Activated naive CD4-positive, alpha-beta T cell treated with anti-CD3 and anti-CD28 coated beads, Interleukin-2, amount 10 ng/mL, durations not matched to agents 7 days and 5 days (primary cell): ENCODE results near the gene HK2.
"Not testable (repeated sequence)": the region's sequence is repeated elsewhere in the genome, so short reads cannot be mapped to it uniquely, and the experiment has no call there.

ENCODE experiments used
- CTCF ChIA-PET: fragments of 350-600 bp; sonication (Branson Sonifier 250); formaldehyde crosslinking; loops from one replicate; lab custom pipeline; 2021; ENCODE audit warnings: antibody characterized with exemption; lab: Charles Lee
- DNase-seq: peaks from one replicate; pipeline ENCODE4 v3.0.0-alpha.2; 2020
- H3K27ac Mint-ChIP-seq: one replicate; pipeline ENCODE4 v1.8.0; 2021; ENCODE audit warnings: mild to moderate bottlenecking, moderate library complexity, mixed read lengths
- H3K27me3 Mint-ChIP-seq: one replicate; pipeline ENCODE4 v1.8.0; 2021; ENCODE audit warnings: mild to moderate bottlenecking, mixed read lengths
- H3K36me3 Mint-ChIP-seq: one replicate; pipeline ENCODE4 v1.8.0; 2021; ENCODE audit warnings: mixed read lengths
- H3K4me1 Mint-ChIP-seq: one replicate; pipeline ENCODE4 v1.8.0; 2021; ENCODE audit warnings: mixed read lengths
- H3K4me3 Mint-ChIP-seq: one replicate; pipeline ENCODE4 v1.8.0; 2021; ENCODE audit warnings: mild to moderate bottlenecking, moderate library complexity, mixed read lengths
- H3K9me3 Mint-ChIP-seq: one replicate; pipeline ENCODE4 v1.8.0; 2021; ENCODE audit warnings: mixed read lengths

The HK2 gene

DNA sequence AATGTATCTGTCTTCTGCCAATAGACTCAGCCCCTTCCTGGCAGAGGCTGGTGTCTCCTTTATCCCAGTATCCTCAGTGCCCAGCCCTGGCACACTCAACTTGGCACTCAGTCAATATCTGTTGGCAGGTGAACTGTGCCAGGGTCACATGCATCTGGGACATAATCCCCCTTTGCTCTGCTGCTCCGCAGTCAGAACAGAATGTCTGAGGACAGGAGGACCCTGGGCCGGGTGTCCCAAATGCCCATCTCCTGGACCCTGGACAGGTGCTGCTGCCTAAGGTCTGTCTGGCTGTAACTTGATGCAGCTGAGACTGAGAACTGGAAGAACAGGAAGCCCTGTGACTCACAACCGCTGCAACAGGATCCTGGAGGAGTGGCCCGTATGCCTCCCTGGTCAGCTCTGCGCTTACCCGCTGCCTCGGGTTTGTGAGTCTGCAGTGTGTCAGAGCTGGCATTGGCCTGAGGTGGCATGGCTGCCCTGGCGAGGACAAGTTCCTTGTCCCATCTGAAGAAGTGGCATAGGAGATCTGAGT is 11.4 kb downstream of the HK2 start:
- peak overlapping the region; percentile 45 for H3K4me3 Mint-ChIP-seq
- CTCF ChIA-PET = interaction anchor here (1.1 kb wide), 2 partner anchors 12 to 129 kb away, joined by 3 read pairs; no protein-coding TSS in a partner anchor
- no peaks in the 10 kb centered on the region for H3K27me3 Mint-ChIP-seq
- H3K36me3 Mint-ChIP-seq = peaks cover 17% of the 10 kb centered on the region
- DNase-seq = peak; percentile 46
- peak overlapping the region; percentile 81 for H3K27ac Mint-ChIP-seq
- peaks cover 95% of the 10 kb centered on the region for H3K4me1 Mint-ChIP-seq
- no peaks in the 10 kb centered on the region for H3K9me3 Mint-ChIP-seq

DNA sequence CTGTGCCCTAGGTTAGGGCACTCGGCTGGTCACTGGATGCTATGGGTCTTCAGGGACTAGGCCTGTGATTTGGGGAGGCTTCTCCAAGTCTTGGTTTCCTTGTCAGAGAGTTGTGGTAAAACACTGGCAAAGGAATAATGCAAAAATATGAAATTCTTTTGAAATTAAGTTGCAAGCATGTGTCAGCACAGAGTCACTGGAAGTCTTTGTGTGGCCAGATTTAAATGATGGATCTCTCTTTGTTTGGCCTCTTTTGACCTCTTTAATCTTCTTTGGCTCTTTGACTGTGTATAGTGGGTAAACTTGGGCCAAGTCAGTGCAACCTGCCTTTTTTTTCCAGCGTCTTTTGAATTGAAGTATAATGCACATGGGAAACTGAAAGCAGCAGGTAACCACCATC is 12.1 kb downstream of the HK2 start:
- no peak for DNase-seq
- peak overlapping the region; percentile 81 for H3K27ac Mint-ChIP-seq
- H3K4me3 Mint-ChIP-seq = no peak overlapping the region
- peaks cover 97% of the 10 kb centered on the region for H3K4me1 Mint-ChIP-seq
- H3K27me3 Mint-ChIP-seq = no peaks in the 10 kb centered on the region
- H3K9me3 Mint-ChIP-seq = no peaks in the 10 kb centered on the region
- CTCF ChIA-PET = interaction anchor here (1.1 kb wide), 1 partner anchor 130 kb away, joined by 3 read pairs; no protein-coding TSS in a partner anchor
- H3K36me3 Mint-ChIP-seq = peaks cover 16% of the 10 kb centered on the region

DNA sequence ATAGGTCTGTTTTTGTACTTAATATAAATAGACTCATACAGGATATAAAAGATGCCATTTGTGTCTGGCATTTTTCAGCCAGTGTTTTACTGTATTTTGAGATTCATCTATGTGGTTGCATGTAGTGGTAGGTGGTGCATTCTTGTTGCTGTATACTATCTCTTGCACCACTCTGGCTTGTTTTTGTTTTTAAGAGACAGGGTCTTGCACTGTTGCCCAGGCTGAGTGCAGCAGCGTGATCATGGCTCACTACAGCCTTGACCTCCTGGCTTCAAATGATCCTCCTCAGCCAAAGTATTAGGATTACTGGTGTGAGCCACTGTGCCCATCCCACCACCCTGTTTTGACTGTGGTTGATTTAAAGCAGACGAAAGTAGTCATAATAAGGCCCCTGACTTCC is 12.6 kb downstream of the HK2 start:
- peaks cover 16% of the 10 kb centered on the region for H3K36me3 Mint-ChIP-seq
- H3K4me1 Mint-ChIP-seq = peaks cover 97% of the 10 kb centered on the region
- CTCF ChIA-PET = interaction anchor here (4.8 kb wide), 1 partner anchor 10 kb away, joined by 52 read pairs; no protein-coding TSS in a partner anchor
- no peak overlapping the region for H3K4me3 Mint-ChIP-seq
- peak overlapping the region; percentile 81 for H3K27ac Mint-ChIP-seq
- H3K9me3 Mint-ChIP-seq = no peaks in the 10 kb centered on the region
- H3K27me3 Mint-ChIP-seq = no peaks in the 10 kb centered on the region
- peak; percentile 11 for DNase-seq

DNA sequence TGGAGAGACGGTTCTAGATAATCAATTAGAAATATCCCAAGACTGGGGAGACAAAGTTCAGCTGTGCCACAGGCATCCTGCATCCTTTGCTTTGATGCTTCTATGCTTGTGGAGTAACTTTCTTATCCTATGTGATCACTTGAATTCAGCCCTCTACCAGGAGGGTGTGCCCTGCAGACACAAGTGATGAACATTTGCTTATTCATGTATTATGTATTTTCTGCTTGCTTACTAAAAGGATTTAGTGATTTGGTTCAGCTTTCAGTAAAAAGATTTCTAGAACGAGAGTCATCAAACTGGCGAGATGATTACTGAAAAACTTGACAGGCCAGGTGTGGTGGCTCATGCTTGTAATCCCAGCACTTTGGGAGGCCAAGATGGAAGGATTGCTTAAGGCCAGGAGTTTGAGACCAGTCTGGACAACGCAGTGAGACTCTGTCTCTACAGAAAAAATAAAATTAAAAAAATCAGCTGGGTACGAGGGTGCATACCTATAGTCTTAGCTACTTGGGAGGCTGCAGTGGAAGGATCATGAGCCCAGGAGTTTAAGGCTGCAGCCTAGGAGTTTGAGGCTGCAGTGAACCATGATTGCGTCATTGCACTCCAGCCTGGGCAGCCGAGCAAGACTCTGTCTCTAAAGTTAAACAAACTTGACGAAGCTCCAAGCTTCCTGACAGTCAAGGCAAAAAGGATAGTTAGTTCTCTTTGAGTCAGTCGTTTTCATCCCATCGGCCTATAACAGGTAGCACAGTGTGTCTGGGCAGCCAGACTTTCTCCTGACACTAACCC is 13.3 kb downstream of the HK2 start:
- Mint-ChIP-seq H3K36me3 (peaks cover 21% of the 10 kb centered on the region), H3K27ac (no peak overlapping the region), H3K4me1 (peaks cover 98% of the 10 kb centered on the region), H3K4me3 (no peak overlapping the region), H3K27me3 (no peaks in the 10 kb centered on the region), H3K9me3 (no peaks in the 10 kb centered on the region)
- peak; percentile 8 for DNase-seq
- CTCF ChIA-PET = interaction anchor here (0.9 to 4.8 kb wide), 3 partner anchors 10 to 30 kb away, joined by 3 to 52 read pairs (median 6); no protein-coding TSS in a partner anchor

DNA sequence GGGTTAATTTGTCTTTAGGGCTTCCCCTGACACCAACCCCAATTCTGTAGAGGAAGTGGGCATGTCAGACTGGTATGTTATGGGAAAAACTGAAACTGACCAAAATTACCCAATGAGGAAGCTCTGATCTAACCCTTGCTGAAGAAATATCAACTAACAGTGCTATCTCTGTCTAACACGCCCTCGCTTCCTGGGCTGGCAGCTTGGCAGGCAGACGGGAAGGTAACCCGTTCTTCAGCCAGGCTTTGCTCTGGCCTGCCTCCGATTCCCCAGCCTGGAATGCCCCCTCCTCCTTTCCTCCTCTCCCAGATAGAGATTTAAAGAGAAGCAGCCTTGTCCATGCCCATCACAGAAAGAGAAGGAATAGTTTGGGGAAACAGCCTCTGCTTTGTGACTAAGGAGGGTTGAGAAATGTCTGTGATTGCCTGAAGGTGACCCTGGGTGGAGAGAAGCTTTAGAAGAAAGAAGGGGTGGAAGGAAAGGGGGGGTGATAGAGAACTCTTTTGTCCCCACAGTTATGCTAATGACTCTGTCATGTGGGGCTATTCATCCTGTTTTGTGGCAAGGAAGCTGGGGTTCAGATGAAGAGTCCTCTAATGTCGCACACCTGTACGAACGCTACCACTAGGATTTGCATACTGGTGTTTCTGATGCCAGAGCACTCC is 15.4 kb downstream of the HK2 start:
- Mint-ChIP-seq H3K36me3 (peaks cover 21% of the 10 kb centered on the region), H3K4me3 (peak overlapping the region; percentile 66), H3K9me3 (no peaks in the 10 kb centered on the region), H3K27ac (peak overlapping the region; percentile 97), H3K27me3 (no peaks in the 10 kb centered on the region), H3K4me1 (peaks cover 77% of the 10 kb centered on the region)
- peak; percentile 62 for DNase-seq
- CTCF ChIA-PET = interaction anchor here (1.5 to 4.8 kb wide), 3 partner anchors 10 to 26 kb away, joined by 5 to 52 read pairs (median 9); no protein-coding TSS in a partner anchor

DNA sequence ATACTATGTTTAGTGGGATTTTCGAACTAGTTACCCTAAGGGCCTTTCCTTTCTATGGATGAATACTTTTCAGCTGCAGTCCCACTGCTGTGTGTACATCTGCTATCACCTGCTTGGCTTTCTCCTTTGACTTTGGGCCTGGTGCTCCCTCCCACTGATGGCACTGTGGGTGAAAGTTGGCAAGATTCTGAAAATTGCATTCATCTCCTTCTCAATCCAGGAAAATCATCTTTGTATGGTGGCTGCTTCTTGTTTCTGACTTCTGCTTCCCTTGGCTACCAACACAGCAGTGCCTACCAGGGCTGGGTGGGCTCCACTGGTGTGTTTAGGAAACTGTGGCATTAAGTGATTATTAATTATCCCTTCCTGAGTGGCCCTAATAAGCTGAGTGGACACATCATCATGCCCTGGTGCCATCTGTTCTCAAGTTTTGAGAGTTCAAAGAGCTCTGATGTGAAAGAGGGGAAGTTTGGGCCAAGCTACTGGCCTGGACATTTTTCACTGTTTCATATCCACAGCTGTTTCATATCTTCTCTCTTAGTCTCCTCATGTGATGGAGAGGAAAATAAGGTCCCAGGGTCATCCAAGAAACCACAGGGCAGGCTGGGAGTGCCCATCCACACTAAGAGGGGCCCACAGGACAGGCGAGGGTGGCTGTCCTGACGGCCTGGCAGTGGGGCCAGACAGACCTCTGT is 16.7 kb downstream of the HK2 start:
- Mint-ChIP-seq H3K9me3 (no peaks in the 10 kb centered on the region), H3K4me1 (peaks cover 69% of the 10 kb centered on the region), H3K4me3 (no peak overlapping the region), H3K27me3 (no peaks in the 10 kb centered on the region), H3K27ac (peak overlapping the region; percentile 97), H3K36me3 (peaks cover 30% of the 10 kb centered on the region)
- CTCF ChIA-PET = interaction anchor here (4.8 kb wide), 1 partner anchor 14 kb away, joined by 52 read pairs; no protein-coding TSS in a partner anchor
- DNase-seq = no peak

DNA sequence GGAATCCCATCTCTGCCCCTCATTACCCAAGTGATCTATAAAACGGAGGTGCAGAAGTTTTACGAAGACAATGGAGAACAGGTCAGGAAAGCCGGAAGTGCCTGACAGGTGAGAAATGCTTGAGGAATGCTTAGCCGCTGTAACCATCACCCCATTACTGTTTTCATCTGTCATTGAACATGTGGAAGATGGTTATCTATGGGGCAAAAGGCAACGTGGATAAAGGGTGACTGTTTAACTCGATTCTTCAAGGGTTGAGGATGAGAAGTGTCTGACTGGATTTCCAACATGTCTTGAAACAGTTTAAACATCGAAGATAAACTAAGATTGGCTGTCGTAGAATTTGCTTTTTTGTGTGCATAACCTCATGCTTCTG is 17.3 kb downstream of the HK2 start:
- peaks cover 67% of the 10 kb centered on the region for H3K4me1 Mint-ChIP-seq
- H3K4me3 Mint-ChIP-seq = no peak overlapping the region
- peak overlapping the region; percentile 97 for H3K27ac Mint-ChIP-seq
- H3K36me3 Mint-ChIP-seq = peaks cover 32% of the 10 kb centered on the region
- DNase-seq = no peak
- CTCF ChIA-PET = interaction anchor here (4.8 kb wide), 1 partner anchor 14 kb away, joined by 52 read pairs; no protein-coding TSS in a partner anchor
- no peaks in the 10 kb centered on the region for H3K27me3 Mint-ChIP-seq
- H3K9me3 Mint-ChIP-seq = no peaks in the 10 kb centered on the region

DNA sequence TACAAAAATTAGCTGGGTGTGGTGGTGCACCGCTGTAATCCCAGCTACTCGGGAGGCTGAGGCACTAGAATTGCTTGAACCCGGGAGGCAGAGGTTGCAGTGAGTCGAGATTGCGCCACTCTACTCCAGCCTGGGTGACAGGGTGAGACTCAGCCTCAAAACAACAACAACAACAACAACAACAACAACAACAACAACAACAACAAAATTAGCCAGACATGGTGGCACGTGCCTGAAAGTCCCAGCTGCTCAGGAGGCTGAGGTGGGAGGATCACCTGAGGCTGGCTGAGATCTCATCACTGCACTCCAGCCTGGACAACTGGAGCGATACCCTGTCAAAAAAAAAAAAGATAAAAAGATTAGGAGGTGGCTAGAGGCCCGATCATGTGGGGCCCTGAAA is 19.4 kb downstream of the HK2 start:
- H3K27ac Mint-ChIP-seq, H3K27me3 Mint-ChIP-seq, DNase-seq, H3K9me3 Mint-ChIP-seq, H3K4me3 Mint-ChIP-seq: not testable (repeated sequence)
- CTCF ChIA-PET = interaction anchor here (1.3 kb wide), 1 partner anchor 17 kb away, joined by 4 read pairs; no protein-coding TSS in a partner anchor
- Mint-ChIP-seq H3K4me1 (peaks cover 55% of the 10 kb centered on the region), H3K36me3 (peaks cover 38% of the 10 kb centered on the region)

DNA sequence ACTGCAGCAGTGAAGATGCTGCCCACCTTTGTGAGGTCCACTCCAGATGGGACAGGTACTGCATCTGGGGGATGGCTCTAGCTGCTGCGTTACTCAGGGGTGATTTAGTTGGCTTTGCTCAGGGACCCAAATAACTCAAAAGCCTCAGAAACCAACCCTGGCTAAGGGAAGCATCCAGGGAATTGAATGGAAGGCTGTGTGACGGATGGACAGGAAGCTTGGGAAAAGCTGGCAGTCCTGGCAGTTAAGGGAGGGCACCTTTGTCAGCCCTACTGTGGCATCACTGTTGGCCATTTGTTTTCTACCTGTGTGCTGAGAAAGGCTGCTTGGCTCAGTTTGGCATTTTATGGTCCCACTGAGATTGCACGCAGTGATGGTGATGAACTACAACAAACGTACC is 20.5 kb downstream of the HK2 start:
- Mint-ChIP-seq H3K36me3 (peaks cover 38% of the 10 kb centered on the region), H3K27ac (no peak overlapping the region), H3K27me3 (no peaks in the 10 kb centered on the region), H3K4me3 (no peak overlapping the region), H3K4me1 (peaks cover 45% of the 10 kb centered on the region), H3K9me3 (no peaks in the 10 kb centered on the region)
- DNase-seq = no peak
- CTCF ChIA-PET = no interaction called here

DNA sequence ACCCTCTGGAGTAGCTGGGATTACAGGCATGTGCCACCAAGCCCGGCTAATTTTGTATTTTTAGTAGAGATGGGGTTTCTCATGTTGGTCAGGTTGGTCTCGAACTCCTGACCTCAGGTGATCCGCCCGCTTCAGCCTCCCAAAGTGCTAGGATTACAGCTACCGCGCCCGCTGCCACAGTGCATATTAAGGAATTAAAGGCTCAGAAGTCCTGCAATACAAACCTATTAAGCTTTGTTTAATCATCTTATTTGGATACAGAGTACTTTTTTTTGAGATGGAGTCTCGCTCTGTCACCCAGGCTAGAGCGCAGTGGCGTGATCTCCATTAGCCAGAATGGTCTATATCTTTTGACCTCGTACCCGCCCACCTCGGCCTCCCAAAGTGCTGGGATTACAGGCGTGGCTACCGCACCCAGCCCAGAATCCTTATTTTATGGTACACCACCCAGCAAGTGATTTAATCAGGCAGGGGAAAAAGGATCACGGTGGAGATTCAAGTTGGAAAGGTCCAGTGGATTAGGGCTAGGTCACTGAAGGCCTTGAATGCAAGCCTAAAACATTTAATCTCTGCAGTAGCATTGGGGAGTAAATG is 21.3 kb downstream of the HK2 start:
- not testable (repeated sequence) for H3K27me3 Mint-ChIP-seq, DNase-seq, H3K9me3 Mint-ChIP-seq, H3K27ac Mint-ChIP-seq, H3K4me3 Mint-ChIP-seq
- CTCF ChIA-PET = interaction anchor here (1.4 kb wide), 1 partner anchor 18 kb away, joined by 3 read pairs; no protein-coding TSS in a partner anchor
- peaks cover 36% of the 10 kb centered on the region for H3K36me3 Mint-ChIP-seq
- peaks cover 37% of the 10 kb centered on the region for H3K4me1 Mint-ChIP-seq

DNA sequence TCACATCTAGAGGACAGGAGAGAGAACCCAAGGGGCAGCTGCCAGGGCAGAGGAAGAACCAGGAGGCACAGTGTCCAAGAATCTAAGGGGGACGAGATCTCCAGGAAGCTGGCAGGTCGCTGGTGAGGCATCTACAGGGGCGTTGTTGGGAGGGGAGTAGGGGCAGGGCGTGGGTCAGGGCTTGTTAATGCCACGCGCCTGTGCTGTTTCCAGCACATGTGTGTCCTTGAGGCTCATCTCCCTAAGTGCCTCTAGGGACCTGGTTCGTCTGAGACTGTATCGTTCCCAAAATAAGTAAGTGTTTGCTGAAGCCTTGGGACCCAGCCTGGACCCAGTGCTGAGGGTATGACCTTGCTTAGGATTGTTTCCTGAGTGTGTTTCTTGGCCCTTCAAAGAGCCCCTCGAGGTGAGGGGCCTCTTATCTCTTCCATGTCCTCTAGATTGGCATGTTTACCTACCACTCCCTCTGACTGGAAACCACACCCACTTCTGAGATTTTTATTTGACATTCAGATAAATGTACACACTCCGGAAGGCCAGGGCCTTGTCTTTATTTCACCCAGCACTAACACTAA is 22.2 kb downstream of the HK2 start:
- H3K27me3 Mint-ChIP-seq = no peaks in the 10 kb centered on the region
- CTCF ChIA-PET = interaction anchor here (1.4 kb wide), 1 partner anchor 19 kb away, joined by 3 read pairs; no protein-coding TSS in a partner anchor
- no peaks in the 10 kb centered on the region for H3K9me3 Mint-ChIP-seq
- no peak overlapping the region for H3K4me3 Mint-ChIP-seq
- H3K36me3 Mint-ChIP-seq = peaks cover 34% of the 10 kb centered on the region
- H3K4me1 Mint-ChIP-seq = peaks cover 28% of the 10 kb centered on the region
- H3K27ac Mint-ChIP-seq = no peak overlapping the region
- no peak for DNase-seq

DNA sequence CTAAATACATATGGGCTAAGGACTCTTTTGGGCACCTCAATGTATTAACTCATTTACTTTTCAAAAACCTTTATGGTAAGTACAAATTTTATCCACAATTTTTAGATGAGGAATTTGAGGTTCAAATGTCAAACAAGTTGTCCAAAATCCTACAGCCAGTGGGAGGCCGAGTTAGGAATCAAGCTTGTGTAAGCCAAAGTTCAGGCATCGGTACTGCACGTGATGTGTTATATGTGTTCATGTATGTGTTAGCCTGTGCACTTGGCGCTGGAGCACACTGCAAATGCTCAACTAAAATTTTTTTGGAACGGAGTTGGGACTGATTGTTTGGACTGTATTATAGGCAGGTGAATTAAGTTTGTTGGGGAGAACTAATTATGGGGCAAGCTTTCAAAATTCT is 22.7 kb downstream of the HK2 start:
- no peak overlapping the region for H3K27ac Mint-ChIP-seq
- no peak overlapping the region for H3K4me3 Mint-ChIP-seq
- no peaks in the 10 kb centered on the region for H3K9me3 Mint-ChIP-seq
- CTCF ChIA-PET = interaction anchor here (1.4 kb wide), 1 partner anchor 20 kb away, joined by 3 read pairs; no protein-coding TSS in a partner anchor
- peaks cover 23% of the 10 kb centered on the region for H3K4me1 Mint-ChIP-seq
- no peak for DNase-seq
- H3K27me3 Mint-ChIP-seq = no peaks in the 10 kb centered on the region
- peaks cover 35% of the 10 kb centered on the region for H3K36me3 Mint-ChIP-seq

DNA sequence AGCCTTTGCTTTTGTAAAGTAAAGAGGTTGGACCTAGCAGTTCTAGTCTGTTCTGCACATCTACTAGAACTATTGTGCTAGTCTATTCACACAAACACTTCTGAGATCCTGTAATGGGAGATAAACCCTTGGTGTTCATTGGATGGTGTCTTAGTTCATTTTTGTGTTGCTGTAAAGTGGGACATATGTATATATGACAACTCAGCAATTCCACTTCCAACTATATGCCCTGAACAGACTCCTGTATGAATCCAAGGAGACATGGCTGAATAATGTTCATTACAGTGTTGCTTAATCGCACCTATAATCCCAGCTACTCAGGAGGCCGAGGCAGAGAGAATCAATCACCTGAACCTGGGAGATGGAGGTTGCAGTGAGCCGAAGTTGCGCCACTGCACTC is 23.3 kb downstream of the HK2 start:
- Mint-ChIP-seq H3K9me3 (no peaks in the 10 kb centered on the region), H3K27me3 (no peaks in the 10 kb centered on the region), H3K4me1 (peaks cover 21% of the 10 kb centered on the region), H3K36me3 (peaks cover 31% of the 10 kb centered on the region), H3K27ac (no peak overlapping the region), H3K4me3 (no peak overlapping the region)
- CTCF ChIA-PET = interaction anchor here (0.8 kb wide), 1 partner anchor 13 kb away, joined by 3 read pairs; no protein-coding TSS in a partner anchor
- DNase-seq = no peak
